Naive B cell (primary cell): ENCODE results near the gene PDLIM5. TPM values are rescaled to one million over a fixed set of nuclear protein-coding genes. Genes with fewer than 3 reads are reported as not detected.
"Not testable (repeated sequence)": the region's sequence is repeated elsewhere in the genome, so short reads cannot be mapped to it uniquely, and the experiment has no call there.

Source experiments
- ATAC-seq, 2 donors: fragments of 150-1000 bp; cut with Tn5 transposase; 2 replicates each; pipeline ENCODE4 v1.10.0; 2021; ENCODE audit warnings: low read depth in 2 of 2, mild to moderate bottlenecking in 2 of 2, moderate library complexity in 2 of 2
- DNase-seq: peaks from one replicate; pipeline ENCODE4 v3.0.0; 2022
- H3K27ac Mint-ChIP-seq, 6 donors: one replicate each; pipeline ENCODE4 v1.8.0; 2020 to 2022; ENCODE audit warnings: mild to moderate bottlenecking in 6 of 6, mixed read lengths in 6 of 6, moderate library complexity in 5 of 6, inconsistent platforms in 2 of 6
- H3K27me3 Mint-ChIP-seq, 3 donors: one replicate each; pipeline ENCODE4 v1.8.0; 2021 to 2022; ENCODE audit warnings: mixed read lengths in 3 of 3, mild to moderate bottlenecking in 1 of 3
- H3K36me3 Mint-ChIP-seq, 2 donors: one replicate each; pipeline ENCODE4 v1.8.0; 2020 to 2022; ENCODE audit warnings: mixed read lengths in 2 of 2, inconsistent platforms in 1 of 2, mild to moderate bottlenecking in 1 of 2
- H3K4me1 Mint-ChIP-seq, 3 donors: one replicate each; pipeline ENCODE4 v1.8.0; 2020 to 2022; ENCODE audit warnings: mixed read lengths in 3 of 3, inconsistent platforms in 1 of 3, mild to moderate bottlenecking in 1 of 3, moderate library complexity in 1 of 3
- H3K4me3 Mint-ChIP-seq, 8 donors: one replicate each; pipeline ENCODE4 v1.8.0; 2020 to 2022; ENCODE audit warnings: mild to moderate bottlenecking in 8 of 8, mixed read lengths in 8 of 8, moderate library complexity in 8 of 8, inconsistent platforms in 2 of 8
- H3K9me3 Mint-ChIP-seq, 7 donors: one replicate each; pipeline ENCODE4 v1.8.0; 2020 to 2022; ENCODE audit warnings: mixed read lengths in 7 of 7, mild to moderate bottlenecking in 5 of 7, inconsistent platforms in 2 of 7, moderate library complexity in 1 of 7
- polyA plus RNA-seq, 6 donors: library from polyadenylated mRNA; unstranded; fragments of 300-500 nt; fragmentation: Illumina TruSeq; gene quantifications; one replicate each; pipeline ENCODE4 v1.2.3, GENCODE V29; 2021; ENCODE audit warnings: low read depth in 6 of 6

Gene PDLIM5
- polyA plus RNA-seq, 6 donors from 2014 or later: 33.4 to 47.3 (median 41.1) TPM

- ATAC-seq, H3K9me3 Mint-ChIP-seq, H3K27ac Mint-ChIP-seq, H3K27me3 Mint-ChIP-seq, H3K4me3 Mint-ChIP-seq, H3K4me1 Mint-ChIP-seq, DNase-seq, H3K36me3 Mint-ChIP-seq: not testable (repeated sequence)
These were observed 104.3 kb downstream of the PDLIM5 start for GRCh38 chr4:94556047-94556446.

GRCh38 chr4:94557632-94558031 lies 105.9 kb downstream of the PDLIM5 start:
- not testable (repeated sequence) for H3K36me3 Mint-ChIP-seq, H3K9me3 Mint-ChIP-seq, H3K4me1 Mint-ChIP-seq, DNase-seq, ATAC-seq, H3K4me3 Mint-ChIP-seq, H3K27ac Mint-ChIP-seq, H3K27me3 Mint-ChIP-seq

- no peaks in the 10 kb centered on the region for H3K27me3 Mint-ChIP-seq
- no peak for ATAC-seq
- no peaks in the 10 kb centered on the region for H3K4me1 Mint-ChIP-seq
- no peak for DNase-seq
- H3K27ac Mint-ChIP-seq: no peak overlapping the region
- H3K4me3 Mint-ChIP-seq: no peak overlapping the region
- H3K36me3 Mint-ChIP-seq: no peaks in the 10 kb centered on the region
- H3K9me3 Mint-ChIP-seq: peaks cover 0 to 7% (median 3%) of the 10 kb centered on the region in 7 donors
These were observed 106.7 kb downstream of the PDLIM5 start for GRCh38 chr4:94558392-94558904.

DNA sequence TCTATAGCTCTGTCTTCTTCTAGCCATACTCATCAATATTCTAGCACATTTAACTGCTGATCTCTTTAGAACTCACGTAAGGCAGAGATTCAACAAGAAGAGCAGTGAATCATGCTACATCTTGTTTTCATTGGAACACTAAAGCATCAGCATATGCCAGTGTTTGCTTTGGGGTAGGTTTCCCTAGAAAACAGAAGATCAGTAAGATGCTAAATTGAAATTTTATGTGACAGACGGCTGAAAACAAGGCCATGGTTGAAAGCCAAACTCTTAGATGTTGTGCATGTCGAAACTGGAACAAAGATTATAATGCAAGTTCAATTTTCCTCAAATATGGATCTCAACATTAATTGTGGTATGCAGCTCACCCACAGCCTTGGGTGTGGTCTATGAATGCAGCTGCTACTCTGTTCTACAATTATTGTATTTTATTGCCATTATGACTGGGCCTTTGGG lies 107.6 kb downstream of the PDLIM5 start:
- Mint-ChIP-seq H3K36me3 (no peaks in the 10 kb centered on the region), H3K27ac (no peak overlapping the region), H3K27me3 (no peaks in the 10 kb centered on the region), H3K4me3 (no peak overlapping the region), H3K9me3 (peaks cover 0 to 7% (median 3%) of the 10 kb centered on the region in 7 donors), H3K4me1 (no peaks in the 10 kb centered on the region)
- DNase-seq: no peak
- no peak for ATAC-seq

DNA sequence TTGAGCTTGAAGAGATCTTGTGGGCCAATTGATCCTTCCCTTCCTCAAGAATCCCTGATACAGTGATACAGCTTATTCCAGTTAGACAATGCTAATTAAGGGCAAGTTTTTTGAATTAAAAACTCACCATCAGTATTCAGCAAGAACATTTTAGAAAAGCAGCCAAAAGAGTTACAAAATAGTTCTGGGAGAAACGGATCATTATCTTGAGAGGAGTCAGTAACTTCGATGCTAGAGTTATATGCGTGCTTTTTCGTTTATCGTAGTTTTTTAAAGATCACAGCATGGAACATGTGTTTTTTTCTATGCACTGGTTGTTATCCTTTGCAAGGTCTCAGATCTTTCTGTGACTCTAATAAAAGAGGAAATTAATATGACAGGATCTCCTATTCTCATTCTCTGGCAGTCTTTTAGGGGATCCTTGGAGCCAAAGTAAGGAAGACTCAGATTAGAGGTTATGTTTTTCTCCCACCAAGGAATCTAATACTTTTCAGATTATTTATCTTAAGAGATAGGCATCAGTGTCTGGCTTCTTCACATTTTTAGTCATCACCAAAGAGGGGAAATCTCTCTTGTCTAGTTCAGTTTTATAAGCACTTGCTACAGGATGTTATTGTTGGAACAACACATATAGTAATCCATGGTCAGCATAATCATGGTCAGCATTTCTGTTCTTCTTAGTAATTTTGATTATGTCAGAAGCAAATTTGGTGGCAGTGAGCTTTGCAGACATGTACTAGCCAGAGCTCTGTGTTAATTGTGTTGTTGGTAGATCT lies 109.7 kb downstream of the PDLIM5 start:
- Mint-ChIP-seq H3K4me3 (no peak overlapping the region), H3K9me3 (peaks cover 0 to 5% (median 2%) of the 10 kb centered on the region in 7 donors), H3K4me1 (no peaks in the 10 kb centered on the region), H3K27me3 (no peaks in the 10 kb centered on the region), H3K27ac (no peak overlapping the region), H3K36me3 (no peaks in the 10 kb centered on the region)
- DNase-seq (no peak), ATAC-seq (no peak)

DNA sequence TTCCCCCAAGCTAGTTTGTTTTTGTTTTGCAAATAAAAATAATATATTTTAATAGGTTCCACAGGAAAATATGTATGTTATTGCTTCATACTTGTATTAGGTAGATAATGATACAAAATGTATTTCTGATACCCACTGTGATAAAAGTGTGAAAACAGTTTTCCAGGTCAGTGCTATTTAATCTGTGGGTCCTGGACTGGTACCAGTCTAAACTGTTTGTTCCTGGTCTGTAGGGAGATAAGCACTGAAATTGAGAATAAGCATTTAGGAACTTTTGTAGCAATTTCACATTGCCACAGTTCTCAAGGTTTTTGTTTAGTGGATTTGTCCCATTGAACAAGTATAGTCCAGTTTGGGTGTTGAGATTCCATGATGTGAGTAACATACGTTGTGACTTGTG lies 110.5 kb downstream of the PDLIM5 start:
- no peak overlapping the region for H3K4me3 Mint-ChIP-seq
- no peak overlapping the region for H3K27ac Mint-ChIP-seq
- H3K27me3 Mint-ChIP-seq: no peaks in the 10 kb centered on the region
- H3K4me1 Mint-ChIP-seq: peaks cover 0 to 7% (median 0%) of the 10 kb centered on the region in 3 donors
- peaks cover 0 to 3% (median 0%) of the 10 kb centered on the region in 7 donors for H3K9me3 Mint-ChIP-seq
- ATAC-seq (no peak), DNase-seq (no peak)
- no peaks in the 10 kb centered on the region for H3K36me3 Mint-ChIP-seq

- DNase-seq: no peak
- peaks cover 0 to 2% (median 0%) of the 10 kb centered on the region in 7 donors for H3K9me3 Mint-ChIP-seq
- no peaks in the 10 kb centered on the region for H3K36me3 Mint-ChIP-seq
- no peak for ATAC-seq
- H3K27ac Mint-ChIP-seq: no peak overlapping the region
- no peak overlapping the region for H3K4me3 Mint-ChIP-seq
- no peaks in the 10 kb centered on the region for H3K27me3 Mint-ChIP-seq
- peaks cover 4 to 11% (median 5%) of the 10 kb centered on the region in 3 donors for H3K4me1 Mint-ChIP-seq
These were observed 112.5 kb downstream of the PDLIM5 start for GRCh38 chr4:94564252-94564651.

DNA sequence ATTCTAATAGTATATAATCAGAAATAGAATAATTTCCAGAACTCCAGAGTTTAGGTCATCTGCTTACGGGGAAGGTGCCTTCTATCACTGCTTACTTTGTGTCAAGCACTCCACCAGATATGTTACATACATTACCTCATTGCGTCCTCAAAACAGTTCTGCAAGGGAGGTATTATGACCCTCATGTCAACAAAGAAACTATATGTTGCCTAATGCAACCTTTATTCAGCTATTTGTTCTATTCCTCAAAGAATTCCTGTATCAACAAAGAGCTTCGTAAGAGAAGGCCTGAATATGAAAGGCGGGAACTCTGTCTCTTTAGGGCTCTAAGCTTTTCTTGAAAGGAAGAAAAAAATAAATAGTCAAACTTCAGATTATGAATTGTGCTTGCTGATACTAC lies 114.7 kb downstream of the PDLIM5 start:
- no peaks in the 10 kb centered on the region for H3K27me3 Mint-ChIP-seq
- no peak overlapping the region for H3K27ac Mint-ChIP-seq
- ATAC-seq (no peak), DNase-seq (no peak)
- H3K4me1 Mint-ChIP-seq: peaks cover 4 to 11% (median 5%) of the 10 kb centered on the region in 3 donors
- peaks cover 0 to 2% (median 0%) of the 10 kb centered on the region in 7 donors for H3K9me3 Mint-ChIP-seq
- H3K4me3 Mint-ChIP-seq: no peak overlapping the region
- no peaks in the 10 kb centered on the region for H3K36me3 Mint-ChIP-seq

DNA sequence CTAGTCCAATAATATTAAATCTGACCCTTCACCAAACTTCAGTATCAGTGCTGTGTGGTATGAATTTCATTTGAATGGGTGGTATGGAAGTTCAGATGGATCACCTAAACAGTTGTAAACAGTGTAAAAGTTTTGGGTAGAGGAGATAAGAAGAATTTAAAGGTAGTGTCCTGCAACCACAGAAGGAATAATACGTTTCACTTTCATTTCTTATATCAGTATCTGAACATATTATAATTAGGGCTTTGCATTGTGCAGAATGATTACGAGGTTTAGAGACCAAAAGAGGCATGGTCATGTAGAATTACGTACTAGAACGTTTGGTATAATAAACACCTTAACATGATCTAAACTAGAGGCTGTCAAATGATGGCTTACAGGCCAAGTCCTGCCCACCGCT lies 116.1 kb downstream of the PDLIM5 start:
- no peak for ATAC-seq
- Mint-ChIP-seq H3K27me3 (no peaks in the 10 kb centered on the region), H3K27ac (no peak overlapping the region), H3K36me3 (no peaks in the 10 kb centered on the region), H3K4me1 (peaks cover 4 to 11% (median 5%) of the 10 kb centered on the region in 3 donors), H3K9me3 (peaks cover 0 to 2% (median 0%) of the 10 kb centered on the region in 7 donors), H3K4me3 (peak overlapping the region in 3 of 8 donors; percentile 8 to 54 (median 46))
- DNase-seq: no peak

DNA sequence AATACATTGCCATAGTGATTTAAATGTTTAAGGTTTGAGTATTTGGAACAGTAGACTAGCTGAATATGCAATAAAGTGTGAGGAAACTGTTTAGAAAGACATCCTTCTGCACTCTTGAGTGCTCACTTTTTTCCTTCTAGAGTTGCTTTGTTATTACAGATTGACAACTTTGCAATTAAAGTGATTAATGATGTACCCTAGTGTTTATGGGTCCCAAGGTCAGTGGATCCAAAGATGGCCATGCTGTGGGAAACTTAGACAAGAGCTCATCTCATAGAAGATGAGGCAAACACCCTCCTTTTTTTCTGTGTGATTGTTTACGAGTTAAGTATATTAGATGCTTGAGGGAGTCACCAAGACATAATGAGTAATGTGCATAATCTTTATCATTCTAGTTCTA lies 118.8 kb downstream of the PDLIM5 start:
- Mint-ChIP-seq H3K27ac (no peak overlapping the region), H3K9me3 (peaks cover 0 to 2% (median 0%) of the 10 kb centered on the region in 7 donors), H3K4me1 (peaks cover 4 to 11% (median 5%) of the 10 kb centered on the region in 3 donors), H3K4me3 (no peak overlapping the region), H3K27me3 (no peaks in the 10 kb centered on the region), H3K36me3 (peaks cover 0 to 3% of the 10 kb centered on the region in 2 donors)
- DNase-seq: no peak
- no peak for ATAC-seq

GRCh38 chr4:94571298-94571697 lies 119.6 kb downstream of the PDLIM5 start:
- H3K36me3 Mint-ChIP-seq: peaks cover 7 to 8% of the 10 kb centered on the region in 2 donors
- H3K27me3 Mint-ChIP-seq: no peaks in the 10 kb centered on the region
- DNase-seq (no peak), ATAC-seq (no peak)
- H3K4me1 Mint-ChIP-seq: peaks cover 4 to 11% (median 5%) of the 10 kb centered on the region in 3 donors
- H3K4me3 Mint-ChIP-seq: no peak overlapping the region
- peaks cover 0 to 2% (median 0%) of the 10 kb centered on the region in 7 donors for H3K9me3 Mint-ChIP-seq
- H3K27ac Mint-ChIP-seq: no peak overlapping the region

- H3K9me3 Mint-ChIP-seq: peaks cover 0 to 2% (median 0%) of the 10 kb centered on the region in 7 donors
- peaks cover 7 to 8% of the 10 kb centered on the region in 2 donors for H3K36me3 Mint-ChIP-seq
- H3K4me1 Mint-ChIP-seq: peaks cover 4 to 10% (median 5%) of the 10 kb centered on the region in 3 donors
- H3K4me3 Mint-ChIP-seq: no peak overlapping the region
- no peak overlapping the region for H3K27ac Mint-ChIP-seq
- H3K27me3 Mint-ChIP-seq: no peaks in the 10 kb centered on the region
- DNase-seq (no peak), ATAC-seq (no peak)
These were observed 120.0 kb downstream of the PDLIM5 start for GRCh38 chr4:94571715-94572114.

GRCh38 chr4:94574050-94574449 lies 122.3 kb downstream of the PDLIM5 start:
- H3K4me3 Mint-ChIP-seq: no peak overlapping the region

GRCh38 chr4:94574616-94575015 lies 122.9 kb downstream of the PDLIM5 start:
- Mint-ChIP-seq H3K27me3 (no peaks in the 10 kb centered on the region), H3K4me1 (no peaks in the 10 kb centered on the region), H3K27ac (no peak overlapping the region), H3K4me3 (no peak overlapping the region), H3K36me3 (peaks cover 7 to 8% of the 10 kb centered on the region in 2 donors), H3K9me3 (no peaks in the 10 kb centered on the region)
- ATAC-seq (no peak), DNase-seq (no peak)

More at GRCh38 chr4:94574050-94574449, 122.3 kb downstream of the PDLIM5 start:
- H3K4me1 Mint-ChIP-seq: no peaks in the 10 kb centered on the region
- no peak for DNase-seq
- peak overlapping the region in 1 of 6 donors; percentile 60 for H3K27ac Mint-ChIP-seq
- no peaks in the 10 kb centered on the region for H3K27me3 Mint-ChIP-seq
- H3K9me3 Mint-ChIP-seq: no peaks in the 10 kb centered on the region
- no peak for ATAC-seq
- peaks cover 7 to 8% of the 10 kb centered on the region in 2 donors for H3K36me3 Mint-ChIP-seq
